ENCODE results near the gene PLEKHG7.

DNA sequence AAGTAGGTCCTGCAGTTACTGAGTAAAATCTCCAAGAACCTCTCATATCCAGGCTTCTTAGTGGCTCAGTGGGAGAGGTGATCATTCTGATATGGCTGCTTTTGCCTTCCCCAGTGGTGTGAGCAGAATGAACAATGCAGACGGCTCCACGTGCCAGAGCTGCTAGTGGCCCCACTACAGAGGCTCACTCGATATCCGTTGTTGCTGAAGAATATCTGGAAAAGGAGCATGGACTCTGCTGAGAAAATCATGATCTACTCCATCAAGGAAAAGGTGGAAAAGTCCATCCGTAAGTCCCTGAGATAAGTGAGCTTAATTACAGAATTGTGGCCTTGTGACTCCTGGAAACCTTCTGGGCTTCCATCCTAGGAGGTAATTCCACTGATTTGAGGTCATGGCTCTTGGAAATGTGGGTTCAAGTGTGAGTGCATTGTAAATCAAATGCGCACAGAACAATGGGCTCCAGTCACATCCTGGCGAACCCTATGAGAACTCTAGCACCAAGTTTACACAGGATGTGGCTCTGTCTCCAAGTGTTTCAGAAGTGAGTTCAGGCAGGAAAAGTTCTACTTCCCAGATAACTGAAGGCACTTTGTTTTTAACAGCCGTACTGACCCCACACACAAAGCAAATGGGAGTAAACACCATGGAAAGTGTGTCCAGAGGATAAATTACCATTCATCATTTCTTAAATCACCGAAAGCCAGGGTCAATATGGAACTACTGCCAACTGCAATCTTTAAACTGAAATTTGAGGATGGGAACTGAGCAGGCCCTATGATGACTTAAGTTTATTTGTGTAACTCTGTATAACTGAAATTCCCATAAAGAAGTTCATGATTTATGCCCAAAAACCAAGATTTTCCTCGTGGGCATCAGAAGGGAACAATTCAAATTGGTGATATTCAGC, 51.4 kb downstream of the PLEKHG7 start:
- no peak for TF ChIP-seq EZH2 (IDR thresholded peaks at IDR 0.05; ENCODE audit: insufficient read depth, poor library complexity, severe bottlenecking)
- TF ChIP-seq EZH2phosphoT487 (IDR thresholded peaks at IDR 0.05; ENCODE audit: insufficient read depth, low read depth): no peak

All from GM23248 (cell line).